ENCODE measurements around the gene OR4A15.

Gene OR4A15

GRCh38 chr11:55367674-55368073 is at the start of gene OR4A15:
TSS of gene OR4A15 (plus strand) at chr11:55367974. CDS start at chr11:55367974, 0 bp downstream.
- no peak for DNase-seq

DNA sequence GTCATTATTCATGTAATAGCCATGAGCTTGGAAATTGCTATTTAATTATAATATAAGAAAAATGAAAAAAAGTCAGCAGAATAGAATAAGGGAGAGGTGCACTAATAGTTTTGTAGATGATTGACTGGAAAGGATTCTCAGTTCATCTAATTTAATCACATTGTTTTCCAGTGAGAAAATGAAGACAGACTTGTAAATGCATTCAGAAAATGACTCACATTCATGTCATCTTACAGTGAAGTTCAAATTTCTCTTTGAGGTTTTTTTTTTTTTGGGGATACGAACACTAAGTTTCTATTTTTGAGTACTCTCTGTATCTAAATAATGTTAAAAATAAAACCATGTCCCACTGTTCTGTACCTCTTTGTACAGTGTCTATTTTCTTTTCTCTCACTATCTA is 43.3 kb upstream of the OR4A15 start:
- DNase-seq = no peak

GRCh38 chr11:55342901-55343300 is 24.9 kb upstream of the OR4A15 start, which contains the start of gene OR4A16:
TSS of gene OR4A16 (plus strand) at chr11:55343201. CDS start at chr11:55343201, 0 bp downstream.
- DNase-seq = no peak

- DNase-seq = no peak
Observed at GRCh38 chr11:55345306-55345705, 22.5 kb upstream of the OR4A15 start.

DNA sequence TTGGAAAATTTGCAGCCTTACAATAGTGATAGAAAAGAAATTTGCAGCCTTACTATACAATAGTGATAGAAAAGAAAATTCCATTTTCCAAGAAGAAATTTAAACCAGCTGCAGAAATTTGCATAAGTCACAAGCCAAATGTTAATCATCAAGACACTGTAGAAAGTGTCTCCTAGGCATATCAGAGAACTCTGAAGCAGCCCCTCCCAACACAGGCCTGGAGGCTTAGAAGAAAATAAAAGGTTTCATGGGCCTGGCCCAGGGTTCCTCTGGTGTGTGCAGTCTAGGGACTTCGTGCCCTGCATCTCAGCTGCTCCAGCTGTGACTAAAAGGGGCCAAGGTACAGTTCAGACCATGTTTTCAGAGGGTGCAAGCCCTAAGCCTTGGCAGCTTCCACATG is 18.7 kb upstream of the OR4A15 start:
- no peak for DNase-seq

DNA sequence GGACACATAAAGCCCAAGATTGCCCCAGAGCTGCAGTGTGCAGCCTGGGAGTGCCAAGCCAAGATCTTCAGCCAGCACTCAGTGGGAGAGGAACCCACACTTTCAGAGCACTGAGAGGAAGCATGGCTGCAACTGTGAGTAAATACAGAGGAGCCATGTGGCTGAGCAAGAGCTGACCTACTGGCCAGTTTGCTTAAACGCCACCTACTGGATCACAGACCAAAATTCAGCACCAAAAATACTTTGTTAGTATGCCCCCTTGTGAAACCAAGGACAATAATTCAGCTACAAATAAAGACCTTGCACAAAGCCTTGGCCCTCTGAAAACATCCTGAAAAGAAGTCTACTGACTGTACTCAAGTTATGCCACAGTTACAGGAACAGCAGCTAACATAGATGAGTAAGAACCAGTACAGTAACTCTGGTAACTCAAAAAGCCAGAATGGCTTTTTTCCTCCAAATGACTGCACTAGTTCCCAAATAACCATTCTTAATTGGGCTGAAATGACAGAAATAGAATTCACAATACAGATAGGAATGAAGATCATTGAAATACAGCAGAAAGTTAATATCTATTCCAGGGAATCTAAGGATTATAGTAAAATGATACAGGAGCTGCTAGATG is 10.1 kb upstream of the OR4A15 start:
- DNase-seq = no peak

DNA sequence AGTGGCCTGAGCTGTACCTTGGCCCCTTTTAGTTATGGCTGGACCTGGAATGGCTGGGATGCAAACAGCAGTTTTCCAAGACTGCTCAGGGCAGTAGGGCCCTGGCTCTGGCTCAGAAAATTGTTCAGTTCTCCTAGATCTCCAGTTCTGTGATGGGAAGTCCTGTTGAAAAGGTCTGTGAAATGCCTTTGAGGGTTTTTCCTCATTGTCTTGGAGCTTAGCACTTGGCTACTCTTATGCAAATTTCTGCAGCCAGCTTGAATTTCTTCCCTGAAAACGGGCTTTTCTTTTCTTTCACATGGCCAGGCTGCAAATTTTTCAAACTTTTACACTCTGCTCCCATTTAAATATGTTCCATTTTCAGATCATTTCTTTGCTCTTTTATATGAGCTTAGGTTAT is 33.2 kb downstream of the OR4A15 start:
- no peak for DNase-seq

All from NCI-H2227 treated with DMSO at 0.1 percent for 48 hours (cell line).